ENCODE results near the gene SCFD2.

Gene SCFD2

DNA sequence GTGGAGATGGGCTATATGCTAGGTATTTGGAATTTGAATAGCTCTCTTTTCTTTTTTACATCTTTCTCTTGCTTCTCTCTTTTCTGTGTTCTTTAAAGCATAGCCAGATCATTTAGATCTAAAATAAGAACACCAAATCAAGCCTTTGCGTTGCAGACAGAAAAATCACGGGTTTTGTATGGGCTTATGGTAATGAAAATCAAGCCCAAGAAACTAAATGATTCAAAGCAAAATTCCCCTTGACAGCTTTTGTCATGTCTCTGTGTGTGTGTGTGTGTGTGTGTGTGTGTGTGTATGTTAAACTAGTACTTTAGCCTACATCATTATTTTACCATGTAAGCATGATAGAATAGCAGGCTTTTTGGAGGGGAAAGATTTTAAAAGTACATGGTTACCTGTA is 505.5 kb downstream of the SCFD2 start:
- no peak for TF ChIP-seq FOXP2 (optimal IDR thresholded peaks at IDR 0.05; ENCODE audit: borderline replicate concordance, extremely low read depth, extremely low read length, insufficient read depth)
- TF ChIP-seq TAF1 (IDR thresholded peaks at IDR 0.05; ENCODE audit: borderline replicate concordance, insufficient read depth, low read length): no peak
- no peak for TF ChIP-seq SIN3A (IDR thresholded peaks at IDR 0.05; ENCODE audit: borderline replicate concordance, insufficient read depth, low read length)
- TF ChIP-seq, protein P1, sequence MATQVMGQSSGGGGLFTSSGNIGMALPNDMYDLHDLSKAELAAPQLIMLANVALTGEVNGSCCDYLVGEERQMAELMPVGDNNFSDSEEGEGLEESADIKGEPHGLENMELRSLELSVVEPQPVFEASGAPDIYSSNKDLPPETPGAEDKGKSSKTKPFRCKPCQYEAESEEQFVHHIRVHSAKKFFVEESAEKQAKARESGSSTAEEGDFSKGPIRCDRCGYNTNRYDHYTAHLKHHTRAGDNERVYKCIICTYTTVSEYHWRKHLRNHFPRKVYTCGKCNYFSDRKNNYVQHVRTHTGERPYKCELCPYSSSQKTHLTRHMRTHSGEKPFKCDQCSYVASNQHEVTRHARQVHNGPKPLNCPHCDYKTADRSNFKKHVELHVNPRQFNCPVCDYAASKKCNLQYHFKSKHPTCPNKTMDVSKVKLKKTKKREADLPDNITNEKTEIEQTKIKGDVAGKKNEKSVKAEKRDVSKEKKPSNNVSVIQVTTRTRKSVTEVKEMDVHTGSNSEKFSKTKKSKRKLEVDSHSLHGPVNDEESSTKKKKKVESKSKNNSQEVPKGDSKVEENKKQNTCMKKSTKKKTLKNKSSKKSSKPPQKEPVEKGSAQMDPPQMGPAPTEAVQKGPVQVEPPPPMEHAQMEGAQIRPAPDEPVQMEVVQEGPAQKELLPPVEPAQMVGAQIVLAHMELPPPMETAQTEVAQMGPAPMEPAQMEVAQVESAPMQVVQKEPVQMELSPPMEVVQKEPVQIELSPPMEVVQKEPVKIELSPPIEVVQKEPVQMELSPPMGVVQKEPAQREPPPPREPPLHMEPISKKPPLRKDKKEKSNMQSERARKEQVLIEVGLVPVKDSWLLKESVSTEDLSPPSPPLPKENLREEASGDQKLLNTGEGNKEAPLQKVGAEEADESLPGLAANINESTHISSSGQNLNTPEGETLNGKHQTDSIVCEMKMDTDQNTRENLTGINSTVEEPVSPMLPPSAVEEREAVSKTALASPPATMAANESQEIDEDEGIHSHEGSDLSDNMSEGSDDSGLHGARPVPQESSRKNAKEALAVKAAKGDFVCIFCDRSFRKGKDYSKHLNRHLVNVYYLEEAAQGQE (IDR thresholded peaks at IDR 0.05; ENCODE audit: insufficient read depth in 1 of 2, low read depth in 2 of 2, low read length in 2 of 2): no peak
- TF ChIP-seq POLR2AphosphoS5 (IDR thresholded peaks at IDR 0.05; ENCODE audit: low read depth, low read length): no peak

DNA sequence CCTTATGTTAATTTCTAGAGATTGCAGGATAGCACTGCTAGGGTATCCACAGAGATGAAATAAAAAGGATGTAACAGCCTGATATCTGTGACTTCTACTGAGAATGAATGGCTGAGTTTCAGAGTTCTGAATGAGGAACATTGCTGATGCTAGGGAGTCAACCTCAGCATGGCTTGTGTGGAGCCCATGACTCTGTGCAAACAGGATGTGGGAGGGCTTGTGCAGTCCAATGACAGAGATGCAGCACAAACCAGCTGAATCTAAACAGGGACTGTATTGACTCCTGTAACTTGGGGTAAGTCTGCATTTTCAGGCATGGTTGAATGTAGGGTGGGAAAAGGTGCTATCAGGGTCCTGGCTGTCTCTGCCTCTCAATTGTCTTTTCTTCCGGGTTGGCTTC is 509.1 kb downstream of the SCFD2 start:
- TF ChIP-seq POLR2AphosphoS5 (IDR thresholded peaks at IDR 0.05; ENCODE audit: low read depth, low read length) (no peak), TAF1 (IDR thresholded peaks at IDR 0.05; ENCODE audit: borderline replicate concordance, insufficient read depth, low read length) (no peak), SIN3A (IDR thresholded peaks at IDR 0.05; ENCODE audit: borderline replicate concordance, insufficient read depth, low read length) (no peak), FOXP2 (optimal IDR thresholded peaks at IDR 0.05; ENCODE audit: borderline replicate concordance, extremely low read depth, extremely low read length, insufficient read depth) (no peak)
- TF ChIP-seq, protein P1 (IDR thresholded peaks at IDR 0.05; ENCODE audit: insufficient read depth in 1 of 2, low read depth in 2 of 2, low read length in 2 of 2): no peak

DNA sequence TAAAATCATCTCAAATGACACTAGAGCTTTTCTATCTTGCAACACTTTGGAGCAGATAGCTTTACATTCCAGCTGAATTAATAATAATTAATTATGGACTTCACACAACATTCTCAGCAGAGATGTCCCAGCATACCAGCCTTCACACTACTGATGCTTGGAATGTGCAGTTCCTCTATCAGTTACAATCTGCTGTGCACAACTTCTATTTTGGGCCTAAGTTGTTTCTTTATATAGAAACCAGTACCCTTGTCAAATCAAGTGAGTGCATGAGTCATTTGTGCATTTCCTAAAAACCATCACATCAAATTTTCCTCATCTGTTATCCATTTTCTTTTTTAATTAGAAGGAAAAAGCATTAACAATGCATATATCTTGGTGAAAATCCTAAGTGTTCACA is 512.5 kb downstream of the SCFD2 start:
- TF ChIP-seq TAF1 (IDR thresholded peaks at IDR 0.05; ENCODE audit: borderline replicate concordance, insufficient read depth, low read length): no peak
- TF ChIP-seq SIN3A (IDR thresholded peaks at IDR 0.05; ENCODE audit: borderline replicate concordance, insufficient read depth, low read length): no peak
- no peak for TF ChIP-seq POLR2AphosphoS5 (IDR thresholded peaks at IDR 0.05; ENCODE audit: low read depth, low read length)
- TF ChIP-seq, protein P1 (IDR thresholded peaks at IDR 0.05; ENCODE audit: insufficient read depth in 1 of 2, low read depth in 2 of 2, low read length in 2 of 2): no peak
- no peak for TF ChIP-seq FOXP2 (optimal IDR thresholded peaks at IDR 0.05; ENCODE audit: borderline replicate concordance, extremely low read depth, extremely low read length, insufficient read depth)

DNA sequence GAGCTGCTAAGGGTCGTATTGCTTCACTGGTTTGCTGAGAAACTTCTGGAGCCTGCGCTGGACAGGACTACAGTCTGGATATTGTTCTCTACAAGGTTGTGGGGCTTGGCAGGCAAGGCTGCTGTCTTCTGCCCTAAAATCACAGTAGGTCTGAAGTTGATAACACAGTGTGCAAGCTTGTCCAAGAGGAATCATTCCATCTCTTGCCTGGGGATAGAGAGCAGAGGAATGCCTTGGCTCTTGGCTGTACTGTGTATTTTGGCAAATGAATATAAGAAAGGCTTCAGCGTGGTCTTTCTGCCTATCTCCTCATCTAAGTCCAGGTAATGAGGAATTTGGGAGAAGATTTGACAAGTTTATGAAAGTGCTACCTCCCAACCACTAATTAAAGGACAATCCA is 513.1 kb downstream of the SCFD2 start:
- TF ChIP-seq POLR2AphosphoS5 (IDR thresholded peaks at IDR 0.05; ENCODE audit: low read depth, low read length): no peak
- no peak for TF ChIP-seq SIN3A (IDR thresholded peaks at IDR 0.05; ENCODE audit: borderline replicate concordance, insufficient read depth, low read length)
- TF ChIP-seq TAF1 (IDR thresholded peaks at IDR 0.05; ENCODE audit: borderline replicate concordance, insufficient read depth, low read length): no peak
- no peak for TF ChIP-seq FOXP2 (optimal IDR thresholded peaks at IDR 0.05; ENCODE audit: borderline replicate concordance, extremely low read depth, extremely low read length, insufficient read depth)
- TF ChIP-seq, protein P1 (IDR thresholded peaks at IDR 0.05; ENCODE audit: insufficient read depth in 1 of 2, low read depth in 2 of 2, low read length in 2 of 2): no peak

DNA sequence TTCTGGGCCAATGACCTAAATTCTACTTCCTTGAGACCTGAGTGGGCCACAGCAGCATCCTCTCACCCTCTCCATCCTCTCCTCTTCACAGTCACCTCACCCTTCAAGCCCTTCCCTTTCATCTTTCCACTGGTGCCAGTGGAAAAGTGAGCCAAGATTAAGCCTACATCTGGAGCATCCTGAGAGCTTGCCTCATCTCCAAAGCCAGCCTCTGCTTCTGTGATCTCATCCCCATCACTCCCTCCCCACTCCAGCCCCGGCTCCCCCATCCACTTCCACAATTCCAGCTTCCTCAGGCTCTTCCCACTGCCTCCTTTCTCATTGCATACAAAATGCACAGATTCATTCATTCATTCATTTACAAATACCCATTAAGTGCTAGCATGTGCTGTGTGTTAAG is 513.8 kb downstream of the SCFD2 start:
- TF ChIP-seq TAF1 (IDR thresholded peaks at IDR 0.05; ENCODE audit: borderline replicate concordance, insufficient read depth, low read length): no peak
- TF ChIP-seq, protein P1 (IDR thresholded peaks at IDR 0.05; ENCODE audit: insufficient read depth in 1 of 2, low read depth in 2 of 2, low read length in 2 of 2): no peak
- no peak for TF ChIP-seq POLR2AphosphoS5 (IDR thresholded peaks at IDR 0.05; ENCODE audit: low read depth, low read length)
- TF ChIP-seq SIN3A (IDR thresholded peaks at IDR 0.05; ENCODE audit: borderline replicate concordance, insufficient read depth, low read length): no peak
- TF ChIP-seq FOXP2 (optimal IDR thresholded peaks at IDR 0.05; ENCODE audit: borderline replicate concordance, extremely low read depth, extremely low read length, insufficient read depth): no peak

All from PFSK-1 (cell line).